ENCODE measurements around the gene TEX10.

DNA sequence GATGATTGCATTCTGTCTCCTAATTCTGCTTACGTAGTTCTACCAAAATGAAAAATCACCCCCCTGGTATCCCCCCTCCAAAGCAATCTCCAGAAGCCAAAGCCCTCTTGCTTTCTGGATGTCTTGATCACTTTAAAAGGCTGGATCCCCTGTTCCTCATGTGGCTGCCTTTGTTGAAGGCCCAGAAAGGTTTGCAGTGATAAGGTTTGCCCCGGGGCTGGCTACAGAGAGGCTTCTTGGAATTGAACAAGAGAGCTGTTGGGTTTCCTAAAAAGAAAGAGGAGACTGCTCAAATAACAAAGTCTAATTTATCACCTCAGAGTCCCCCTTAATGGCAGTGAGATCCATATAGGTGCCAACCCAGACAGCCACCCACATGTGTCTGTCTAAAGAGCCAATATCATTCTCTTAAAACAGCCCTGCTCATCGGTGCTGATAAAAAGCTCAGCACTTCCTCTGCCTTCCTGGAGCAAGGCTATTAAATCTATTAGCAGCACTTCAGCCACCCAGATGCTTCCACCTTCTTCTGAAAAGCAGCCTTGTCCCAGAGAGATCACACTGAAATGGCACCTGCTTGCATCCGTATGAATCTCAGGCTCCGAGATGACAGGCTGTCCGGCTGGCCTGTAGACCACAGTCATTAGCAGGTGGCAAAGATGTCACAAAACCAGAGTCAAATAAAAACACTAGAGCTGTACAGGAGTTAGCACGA is 70.9 kb downstream of the TEX10 start:
- TF ChIP-seq TCF12 (IDR thresholded peaks at IDR 0.05) (no peak), FOXM1 (IDR thresholded peaks at IDR 0.05; ENCODE audit: low read depth) (no peak), EZH2phosphoT487 (IDR thresholded peaks at IDR 0.05; ENCODE audit: borderline replicate concordance, low read depth) (no peak), CHD2 (IDR thresholded peaks at IDR 0.05; ENCODE audit: low read length, partially characterized antibody) (no peak)
- TF ChIP-seq, protein P1, sequence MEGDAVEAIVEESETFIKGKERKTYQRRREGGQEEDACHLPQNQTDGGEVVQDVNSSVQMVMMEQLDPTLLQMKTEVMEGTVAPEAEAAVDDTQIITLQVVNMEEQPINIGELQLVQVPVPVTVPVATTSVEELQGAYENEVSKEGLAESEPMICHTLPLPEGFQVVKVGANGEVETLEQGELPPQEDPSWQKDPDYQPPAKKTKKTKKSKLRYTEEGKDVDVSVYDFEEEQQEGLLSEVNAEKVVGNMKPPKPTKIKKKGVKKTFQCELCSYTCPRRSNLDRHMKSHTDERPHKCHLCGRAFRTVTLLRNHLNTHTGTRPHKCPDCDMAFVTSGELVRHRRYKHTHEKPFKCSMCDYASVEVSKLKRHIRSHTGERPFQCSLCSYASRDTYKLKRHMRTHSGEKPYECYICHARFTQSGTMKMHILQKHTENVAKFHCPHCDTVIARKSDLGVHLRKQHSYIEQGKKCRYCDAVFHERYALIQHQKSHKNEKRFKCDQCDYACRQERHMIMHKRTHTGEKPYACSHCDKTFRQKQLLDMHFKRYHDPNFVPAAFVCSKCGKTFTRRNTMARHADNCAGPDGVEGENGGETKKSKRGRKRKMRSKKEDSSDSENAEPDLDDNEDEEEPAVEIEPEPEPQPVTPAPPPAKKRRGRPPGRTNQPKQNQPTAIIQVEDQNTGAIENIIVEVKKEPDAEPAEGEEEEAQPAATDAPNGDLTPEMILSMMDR (IDR thresholded peaks at IDR 0.05), result no peak
